ENCODE measurements around the gene EPS8L3. TPM values are rescaled to one million over a fixed set of nuclear protein-coding genes. Genes with fewer than 3 reads are reported as not detected.
A peak's percentile ranks its signal among the peaks of the same experiment; 100 is the strongest.

EPS8L3 gene
- total RNA-seq, 2 donors from 2014 or later = 327 to 349 TPM

DNA sequence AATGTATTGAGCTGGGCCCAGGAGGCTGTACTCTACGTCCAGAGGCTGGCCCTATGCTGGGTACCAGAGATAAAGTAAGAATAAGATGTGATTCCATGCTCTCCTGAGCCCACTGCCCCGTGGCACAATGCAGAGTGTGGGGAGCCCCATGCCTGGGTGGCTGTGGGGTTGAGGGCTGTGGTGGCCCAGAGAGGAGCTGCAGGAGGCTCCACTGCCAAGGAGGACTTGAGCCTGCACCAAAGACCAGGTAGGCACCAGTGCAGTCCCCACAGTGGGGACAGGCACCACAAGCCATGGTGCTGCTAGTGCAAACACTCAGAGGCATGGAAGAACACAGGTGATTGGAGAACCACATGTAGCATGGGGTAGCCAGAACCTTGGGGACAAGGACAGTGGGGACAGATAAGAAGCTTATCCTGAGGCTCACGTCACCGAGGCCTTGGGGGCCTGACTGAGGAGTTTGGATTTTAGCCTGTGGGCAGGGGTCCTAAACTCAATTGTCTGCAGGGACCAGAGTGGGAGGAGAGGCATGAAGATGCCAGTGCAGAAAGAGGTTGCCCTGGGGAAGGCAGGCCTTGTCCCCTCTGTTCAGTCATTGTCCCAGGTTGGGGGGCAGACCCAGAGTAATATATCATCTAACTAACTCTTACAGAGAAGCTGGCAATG lies 21.9 kb upstream of the EPS8L3 start:
- peak; percentile 6 to 23 for DNase-seq
- intact Hi-C loops (cut with DNase I, micrococcal nuclease) = no loop called here
- no peak for ATAC-seq

DNA sequence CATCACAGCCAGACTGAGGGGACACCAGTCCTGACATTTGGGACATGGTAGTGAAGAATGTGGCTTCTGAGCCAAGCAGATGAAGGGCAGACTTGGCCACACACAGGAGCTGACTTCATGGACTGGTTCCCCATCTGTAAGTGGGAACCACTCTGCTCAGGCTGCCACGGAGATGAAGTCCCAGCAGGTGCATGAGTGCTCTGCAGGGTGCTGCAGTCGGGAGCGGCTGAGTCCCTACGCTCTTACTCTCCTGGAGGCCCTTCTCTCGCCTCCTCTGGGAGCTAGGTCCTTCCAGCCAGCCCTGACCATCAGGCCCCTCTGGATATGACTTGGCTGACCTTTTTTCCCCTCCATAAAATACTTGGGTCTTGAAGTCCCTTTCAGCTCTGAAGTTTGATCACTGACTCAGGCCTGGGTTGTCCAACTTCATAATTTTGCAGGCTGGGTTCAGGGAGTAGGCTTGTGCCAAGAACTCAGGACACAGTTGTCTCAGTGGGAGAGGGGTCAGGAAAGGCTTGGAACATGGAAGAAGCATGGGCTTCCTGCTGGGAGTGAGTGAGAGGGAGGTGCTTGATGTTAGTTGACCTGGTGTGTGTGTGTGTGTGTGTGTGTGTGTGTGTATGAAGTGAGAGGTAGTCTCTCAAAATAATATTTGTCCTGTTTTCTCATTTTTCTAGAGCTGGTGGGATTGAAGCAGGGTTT lies 21.0 kb upstream of the EPS8L3 start:
- peak; percentile 7 to 15 for DNase-seq
- no peak for ATAC-seq
- intact Hi-C loops (cut with DNase I, micrococcal nuclease) = no loop called here

DNA sequence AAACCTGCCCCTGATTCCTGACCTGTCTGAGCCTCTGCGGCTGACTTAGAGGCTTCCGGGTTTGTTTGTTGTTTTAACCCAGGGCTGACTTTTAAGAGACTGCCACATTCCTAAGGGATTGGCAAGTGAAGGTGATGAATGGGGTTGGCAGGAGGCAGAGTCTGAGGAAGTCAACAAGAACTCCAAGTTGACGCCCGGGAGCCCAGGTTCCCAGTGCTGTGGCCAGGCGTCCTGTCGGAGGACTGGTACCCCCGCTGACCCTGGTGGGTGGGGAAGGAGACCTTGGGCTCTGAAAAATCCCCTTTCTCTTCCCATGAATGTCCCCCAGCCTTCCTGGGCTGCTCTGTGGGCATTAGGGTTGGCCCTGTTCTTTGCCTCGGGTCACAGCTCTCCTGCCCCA lies 19.7 kb upstream of the EPS8L3 start:
- DNase-seq (peak; percentile 23 to 40), ATAC-seq (peak; percentile 14)
- intact Hi-C loops (cut with DNase I, micrococcal nuclease) = no loop called here

DNA sequence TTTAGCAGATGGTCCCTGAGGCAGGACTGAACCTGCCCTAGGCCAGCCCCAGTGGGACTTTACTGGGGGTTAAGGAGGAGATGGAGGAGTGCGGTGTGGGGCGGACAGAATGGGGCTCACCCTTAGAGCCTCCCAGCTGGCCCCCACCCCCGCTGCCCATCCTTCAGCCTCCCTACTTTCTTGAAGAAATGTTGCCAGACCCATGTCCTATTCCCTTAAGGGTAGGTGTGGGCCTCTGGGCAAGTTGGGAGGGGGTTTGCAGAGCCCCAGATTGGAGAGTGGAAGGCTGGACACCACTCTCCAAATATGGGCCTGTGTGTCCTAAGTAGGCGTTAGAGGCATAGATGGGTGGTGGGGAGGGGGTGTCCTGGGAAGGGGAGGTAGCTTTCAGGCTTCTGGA lies 19.2 kb upstream of the EPS8L3 start:
- intact Hi-C loops (cut with DNase I, micrococcal nuclease) = no loop called here
- ATAC-seq (no peak), DNase-seq (peak; percentile 11 to 25)

DNA sequence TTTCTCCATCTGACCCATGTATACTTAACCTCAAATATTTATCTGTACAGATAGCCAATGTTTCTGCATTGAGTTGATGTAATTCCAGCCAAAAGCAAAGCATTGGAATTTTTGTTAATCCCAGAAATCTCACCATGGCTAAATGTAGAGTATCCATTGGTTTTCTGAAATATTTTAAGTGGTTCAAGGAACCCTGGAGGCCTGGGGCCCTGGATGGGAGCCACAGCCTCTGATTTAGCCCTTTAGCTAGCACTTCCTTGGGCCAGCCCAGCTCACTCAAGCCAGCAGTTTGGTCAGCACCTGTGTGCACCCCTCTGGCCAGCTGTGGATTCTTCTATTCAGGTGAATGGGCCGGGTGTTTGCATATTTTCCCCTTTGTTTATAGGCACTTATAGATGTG lies 18.8 kb upstream of the EPS8L3 start:
- ATAC-seq = no peak
- intact Hi-C loops (cut with DNase I, micrococcal nuclease) = no loop called here
- DNase-seq = peak; percentile 32 to 33

DNA sequence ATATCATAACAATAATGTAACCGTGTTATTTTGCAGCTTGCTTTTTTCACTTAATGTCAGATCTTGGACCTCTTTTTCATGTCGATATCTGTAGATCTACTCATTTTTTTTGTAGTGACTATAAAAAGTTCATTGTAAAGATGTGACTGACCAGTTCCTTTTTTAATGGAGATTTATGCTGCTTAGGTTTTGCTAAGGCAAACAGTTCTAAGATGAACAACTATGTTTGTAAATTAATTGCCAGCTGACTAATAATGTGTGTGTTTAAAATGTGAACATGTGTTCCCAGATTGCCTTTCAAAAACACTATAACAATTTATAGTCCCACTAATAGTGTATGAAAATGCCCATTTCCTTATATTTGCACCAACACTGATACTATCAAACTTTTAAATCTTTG lies 18.1 kb upstream of the EPS8L3 start:
- ATAC-seq (no peak), DNase-seq (no peak)
- intact Hi-C loops (cut with DNase I, micrococcal nuclease) = no loop called here

DNA sequence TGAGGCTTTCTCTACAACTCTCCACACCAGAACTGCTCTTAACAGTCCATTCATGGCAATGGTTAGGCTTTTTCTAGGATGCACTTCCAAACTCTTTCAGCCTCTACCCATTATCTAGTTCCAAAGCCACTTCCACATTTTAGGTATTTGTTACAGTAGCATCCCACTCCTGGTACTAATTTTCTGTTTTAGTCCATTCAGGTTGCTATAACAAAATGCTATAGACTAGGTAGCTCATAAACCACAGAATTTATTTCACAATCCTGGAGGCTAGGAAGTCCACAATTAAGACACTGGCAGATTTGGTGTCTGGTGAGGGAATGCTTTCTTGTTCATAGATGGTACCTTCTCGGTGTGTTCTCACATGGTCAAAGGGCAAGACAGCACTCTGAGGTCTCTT lies 17.3 kb upstream of the EPS8L3 start:
- ATAC-seq (no peak), DNase-seq (no peak)
- intact Hi-C loops (cut with DNase I, micrococcal nuclease) = no loop called here

DNA sequence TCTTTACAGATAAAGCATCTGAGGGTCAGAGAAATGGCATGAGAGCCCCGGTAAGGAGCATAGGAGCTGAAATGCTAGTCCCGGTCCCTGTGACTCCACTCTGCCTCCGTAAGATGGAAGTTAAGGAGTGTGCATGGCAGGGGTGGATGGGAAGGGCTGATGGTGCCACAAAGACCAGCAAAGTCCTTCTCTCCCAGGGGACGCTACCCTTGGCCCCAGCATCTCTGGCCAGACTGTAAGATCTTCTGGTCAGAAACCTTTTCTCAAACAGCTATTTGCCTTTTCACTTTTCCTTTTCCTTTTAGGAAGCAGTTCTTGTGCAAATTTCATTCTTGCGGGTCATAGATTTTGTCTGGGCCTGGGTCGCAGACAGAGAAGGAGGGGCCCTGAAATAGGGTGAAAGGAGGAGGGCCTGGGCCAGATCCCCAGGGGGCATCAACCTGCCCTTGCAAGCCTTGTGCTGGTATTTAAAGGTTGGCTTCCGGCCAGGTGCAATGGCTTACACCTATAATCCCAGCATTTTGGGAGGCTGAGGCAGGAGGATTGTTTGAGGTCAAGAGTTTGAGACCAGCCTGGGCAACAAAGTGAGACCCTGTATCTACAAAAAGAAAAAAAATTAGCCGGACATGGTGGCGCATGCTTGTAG lies 14.4 kb upstream of the EPS8L3 start:
- ATAC-seq (no peak), DNase-seq (peak; percentile 3 to 19)
- intact Hi-C loops (cut with DNase I, micrococcal nuclease) = loop anchor here (2.0 to 10.0 kb wide), 3 partner anchors 133 to 205 kb away; partner anchors contain the start of gene AHCYL1 (in 1 of the 2)

DNA sequence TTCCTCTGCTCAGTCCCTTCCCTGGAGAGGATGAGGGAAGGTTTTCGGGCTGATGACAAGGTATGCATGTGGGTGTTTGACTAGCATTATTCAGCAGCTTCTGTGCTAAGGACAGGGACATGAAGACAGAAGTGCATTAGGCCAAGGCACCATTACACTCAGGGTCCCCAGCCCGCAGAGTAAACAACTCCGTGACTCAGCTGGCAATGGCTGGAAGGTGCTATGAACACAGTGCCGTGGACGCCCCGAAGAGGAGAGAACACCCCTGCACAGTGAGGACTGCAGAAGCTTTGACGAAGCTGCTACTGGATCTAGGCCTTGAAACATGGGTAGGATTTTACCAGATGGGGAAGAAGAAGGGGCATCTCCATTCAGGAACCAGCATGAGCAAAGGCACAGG lies 13.7 kb upstream of the EPS8L3 start:
- ATAC-seq (no peak), DNase-seq (peak; percentile 8 to 17)
- intact Hi-C loops (cut with DNase I, micrococcal nuclease) = loop anchor here (2.0 to 10.0 kb wide), 3 partner anchors 133 to 205 kb away; partner anchors contain the start of gene AHCYL1 (in 1 of the 2)

DNA sequence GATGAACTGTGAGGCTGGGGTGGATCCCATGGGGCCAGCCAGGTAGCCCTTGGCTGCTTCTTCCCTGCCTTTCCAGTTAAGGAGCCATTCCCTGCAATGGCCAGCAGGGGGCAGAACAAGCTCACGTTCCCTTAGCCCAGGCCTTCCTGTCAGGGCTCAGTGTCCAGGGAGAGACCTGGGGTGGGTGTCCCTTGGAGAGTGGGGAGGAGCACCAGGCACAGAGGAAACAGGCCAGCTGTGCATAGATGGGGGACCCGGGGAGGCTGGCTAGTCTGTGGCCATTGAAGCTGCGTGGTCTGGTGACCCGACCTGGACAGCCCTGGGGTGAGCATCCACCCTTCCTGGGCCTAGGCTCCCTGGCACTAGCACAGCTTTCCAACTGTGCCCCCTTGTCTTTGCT lies 13.2 kb upstream of the EPS8L3 start:
- ATAC-seq = peak; percentile 72
- intact Hi-C loops (cut with DNase I, micrococcal nuclease) = loop anchor here (2.0 to 10.0 kb wide), 3 partner anchors 132 to 206 kb away; partner anchors contain the start of gene AHCYL1 (in 1 of the 2)
- DNase-seq = peak; percentile 69 to 81

DNA sequence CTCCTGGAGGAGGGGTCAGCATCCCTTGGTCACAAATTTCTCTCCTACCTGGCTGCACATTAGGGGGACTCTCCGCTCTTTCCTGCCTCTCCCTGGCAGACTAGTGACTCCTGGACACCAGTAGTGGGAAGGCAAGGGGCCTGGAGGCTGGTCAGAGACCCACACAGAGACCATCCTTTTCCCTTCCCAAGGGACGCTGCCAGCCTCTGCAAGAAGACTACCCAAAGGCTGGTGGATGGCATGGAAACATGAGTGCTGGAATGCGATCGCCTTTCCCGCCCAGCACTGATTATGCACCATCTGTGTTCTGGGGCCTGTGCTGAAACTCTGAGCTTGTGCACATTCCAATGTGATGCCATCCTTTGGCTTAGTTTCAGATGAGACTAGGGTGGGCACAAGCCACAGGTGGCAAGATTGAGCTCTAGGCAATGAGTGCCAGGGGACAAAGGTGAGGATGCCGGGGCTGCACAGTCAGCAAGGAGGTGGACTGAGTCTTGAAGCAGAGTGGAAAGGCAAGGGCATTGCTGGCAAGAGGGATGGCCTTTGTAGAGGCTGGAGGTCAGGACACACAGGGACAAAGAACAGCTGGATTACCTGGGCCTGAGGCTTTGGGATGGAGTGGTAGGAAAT lies 12.6 kb upstream of the EPS8L3 start:
- DNase-seq (peak; percentile 6 to 19), ATAC-seq (no peak)
- intact Hi-C loops (cut with DNase I, micrococcal nuclease) = loop anchor here (2.0 to 10.0 kb wide), 3 partner anchors 132 to 206 kb away; partner anchors contain the start of gene AHCYL1 (in 1 of the 2)

DNA sequence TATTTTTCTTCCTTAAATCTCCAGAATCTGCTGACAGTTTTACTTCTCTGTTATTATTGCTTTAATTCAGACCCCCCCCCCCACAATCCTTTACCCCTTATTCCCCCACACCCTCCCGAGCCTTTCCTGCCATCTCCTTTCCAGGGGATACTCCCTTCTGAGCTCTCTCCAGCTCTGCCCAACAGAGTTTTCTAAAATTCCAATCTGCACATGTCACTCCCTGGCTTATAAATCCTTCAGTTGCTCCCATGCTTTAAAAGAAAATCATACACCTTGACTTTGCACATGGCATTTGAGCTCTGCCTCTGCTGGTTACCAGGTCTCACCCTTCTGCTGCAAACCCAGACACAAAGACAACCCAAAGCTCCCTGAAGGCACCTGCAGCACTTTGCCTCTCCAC lies 11.7 kb upstream of the EPS8L3 start:
- ATAC-seq = no peak
- intact Hi-C loops (cut with DNase I, micrococcal nuclease) = loop anchor here in 1 of 2 donors (5.0 to 10.0 kb wide), 2 partner anchors 131 to 207 kb away; partner anchors contain the start of gene AHCYL1
- no peak for DNase-seq

DNA sequence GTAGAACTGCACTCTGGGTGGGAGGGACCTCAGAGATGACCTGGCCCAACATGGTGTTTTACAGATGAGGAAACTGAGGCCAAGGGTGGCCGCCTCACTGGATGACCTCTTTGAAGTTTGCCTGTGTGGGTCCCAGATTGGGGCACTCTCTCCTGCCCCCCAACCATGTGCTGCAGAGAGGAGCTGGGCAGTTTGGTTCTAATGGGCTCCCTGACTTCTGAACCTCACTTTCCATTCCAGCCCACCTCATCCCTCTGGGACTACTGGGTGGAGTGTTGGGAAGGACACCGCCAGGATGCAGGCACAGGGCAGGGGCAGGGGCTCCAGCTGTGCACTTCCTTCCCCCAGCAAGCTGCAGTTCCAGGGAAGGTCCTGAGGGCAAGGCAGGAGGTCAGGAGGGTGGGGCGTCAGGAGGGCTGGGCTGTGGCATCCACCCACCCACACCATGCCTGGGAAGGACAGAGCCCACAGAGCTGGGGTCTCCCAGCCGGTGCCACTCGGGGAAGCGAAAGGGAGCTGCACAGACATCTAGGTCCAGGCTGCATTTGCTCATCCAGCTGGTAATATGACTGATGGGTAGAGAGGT lies 10.3 kb upstream of the EPS8L3 start:
- ATAC-seq (no peak), DNase-seq (peak in 1 of 2 donors; percentile 25)
- intact Hi-C loops (cut with DNase I, micrococcal nuclease) = loop anchor here (2.0 to 10.0 kb wide), 3 partner anchors 129 to 227 kb away; no protein-coding TSS in a partner anchor

DNA sequence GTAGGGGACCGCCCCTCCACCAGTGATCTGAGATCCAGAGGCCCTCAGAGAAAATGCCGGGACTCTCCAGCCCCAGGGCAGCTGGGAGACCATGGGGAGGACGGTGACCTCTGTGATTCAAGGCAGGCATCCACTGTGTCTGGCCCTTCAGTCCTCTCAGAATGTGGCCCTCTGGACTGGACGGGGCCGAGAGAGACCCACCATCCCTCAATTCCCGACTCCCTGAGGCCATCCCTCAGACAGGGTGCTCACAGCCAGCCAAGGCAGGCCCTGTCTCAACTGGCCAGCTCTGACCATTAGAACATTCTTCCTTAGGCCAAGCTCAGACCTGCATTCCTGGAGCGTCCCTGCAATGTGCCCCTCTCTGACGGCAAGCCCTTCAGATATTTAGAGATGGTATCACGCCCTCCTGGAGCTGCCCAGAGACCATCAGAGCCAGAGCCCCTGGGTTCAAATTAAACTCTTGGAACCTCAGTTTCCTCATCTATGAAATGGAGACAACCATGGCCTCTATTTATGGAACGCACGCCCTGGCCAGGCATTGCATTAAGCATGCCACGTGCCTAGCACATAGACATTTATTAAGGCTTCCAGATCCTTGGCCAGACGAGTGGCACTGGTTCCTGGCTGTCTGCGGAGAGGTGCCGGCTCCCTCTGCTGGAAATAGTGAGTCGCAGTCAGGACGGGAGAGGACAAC lies 9.6 kb upstream of the EPS8L3 start:
- DNase-seq = peak; percentile 80 to 85
- intact Hi-C loops (cut with DNase I, micrococcal nuclease) = loop anchor here (2.0 to 10.0 kb wide), 3 partner anchors 129 to 227 kb away; no protein-coding TSS in a partner anchor
- ATAC-seq = peak; percentile 84

DNA sequence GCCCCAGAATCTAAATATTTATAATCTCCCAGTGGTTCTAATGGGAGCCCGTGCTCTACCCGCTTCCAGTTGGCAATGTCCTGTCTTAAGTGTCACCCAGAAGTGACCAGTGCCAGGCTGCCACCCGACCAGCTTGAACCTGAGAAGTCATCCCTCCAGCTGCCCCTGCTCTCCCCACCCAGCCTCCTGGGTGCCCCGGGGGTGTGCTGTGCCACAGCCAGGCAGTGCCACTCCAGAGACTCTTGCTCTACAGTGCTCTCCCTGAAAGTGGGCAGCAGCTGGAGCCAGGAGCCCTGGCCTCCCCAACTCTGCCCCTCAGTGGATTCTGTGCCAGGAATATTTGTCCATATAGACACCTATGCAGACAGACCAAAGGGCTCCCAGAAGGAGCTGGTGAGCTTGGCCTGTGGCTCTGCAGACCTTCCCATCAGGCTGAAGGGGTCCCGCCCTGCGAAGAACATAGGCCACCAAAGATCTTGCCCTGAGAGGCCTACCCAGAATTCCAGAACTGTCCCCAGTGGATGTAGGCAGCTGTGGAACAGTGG lies 9.0 kb upstream of the EPS8L3 start:
- ATAC-seq (no peak), DNase-seq (peak; percentile 7 to 23)
- intact Hi-C loops (cut with DNase I, micrococcal nuclease) = loop anchor here (2.0 to 10.0 kb wide), 3 partner anchors 128 to 226 kb away; no protein-coding TSS in a partner anchor

DNA sequence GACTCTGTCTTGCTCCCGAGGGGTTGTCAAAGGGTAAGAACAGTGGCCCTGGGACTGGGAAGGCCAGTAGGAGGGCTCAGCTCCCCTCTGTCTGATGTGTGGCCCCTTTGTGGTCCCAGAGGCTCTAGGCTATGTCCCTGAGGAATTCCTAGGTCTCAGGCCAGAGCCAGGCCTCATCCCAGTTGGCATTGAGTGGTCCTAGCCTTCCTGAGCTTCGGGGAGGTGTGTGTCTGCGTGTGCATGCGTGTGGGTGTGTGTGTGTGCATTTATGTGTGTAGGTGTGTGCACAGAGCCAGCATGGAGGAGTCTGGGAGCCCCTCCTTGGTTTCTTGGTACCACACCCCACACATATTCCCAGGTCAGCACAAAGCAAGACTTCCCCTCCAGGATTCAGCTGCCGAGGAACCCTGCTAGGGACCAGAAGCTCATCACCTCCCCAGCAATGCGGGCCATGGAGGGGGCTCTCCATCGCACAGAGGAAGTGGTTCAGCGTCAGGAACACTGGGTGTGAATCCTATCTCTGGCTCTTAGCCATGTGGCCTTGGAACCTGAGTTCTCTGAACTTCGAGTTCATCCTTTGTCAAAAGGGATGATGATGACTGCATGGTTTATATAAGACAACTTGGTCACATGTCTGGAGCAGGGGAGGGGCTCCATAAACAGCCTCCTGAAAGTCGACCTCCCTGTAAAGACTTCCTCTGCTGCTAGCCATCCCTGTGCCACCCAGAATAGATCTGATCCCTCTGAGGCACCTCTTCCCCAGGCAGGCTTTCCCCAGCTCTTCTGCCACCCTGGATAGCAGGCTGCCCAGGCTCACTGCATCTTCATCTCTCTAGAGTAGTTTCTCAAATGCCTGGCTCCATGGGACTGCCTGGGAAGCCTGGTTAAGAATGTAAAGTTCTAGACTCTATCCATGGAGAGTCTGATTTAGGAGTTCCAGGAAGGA lies 8.3 kb upstream of the EPS8L3 start:
- DNase-seq (peak; percentile 17 to 35), ATAC-seq (peak; percentile 49)
- intact Hi-C loops (cut with DNase I, micrococcal nuclease) = loop anchor here (2.0 to 10.0 kb wide), 3 partner anchors 127 to 225 kb away; no protein-coding TSS in a partner anchor

All from left colon (tissue), 2 donors.